Effector memory CD4-positive, alpha-beta T cell (primary cell): ENCODE data around the gene ZRANB1.
"Not testable (repeated sequence)": the region's sequence is repeated elsewhere in the genome, so short reads cannot be mapped to it uniquely, and the experiment has no call there.

ENCODE experiments used
- DNase-seq, 3 donors: peaks; one replicate each; pipeline ENCODE4 v3.0.0-alpha.2; 2020
- H3K27ac ChIP-seq: 2 replicates; pipeline ENCODE4 v1.7.0; 2013; ENCODE audit warnings: mild to moderate bottlenecking, low read length, moderate library complexity; ENCODE audit not compliant: insufficient read depth, poor library complexity, severe bottlenecking
- H3K27me3 ChIP-seq: replicated peaks from 2 replicates; pipeline ENCODE4 v1.7.0; 2013; ENCODE audit warnings: mild to moderate bottlenecking, low read length; ENCODE audit not compliant: insufficient read depth, control insufficient read depth, poor library complexity, severe bottlenecking
- H3K36me3 ChIP-seq: 2 replicates; pipeline ENCODE4 v1.7.0; 2013; ENCODE audit warnings: mild to moderate bottlenecking, low read length, moderate library complexity; ENCODE audit not compliant: control insufficient read depth, insufficient read depth
- H3K4me1 ChIP-seq: 2 replicates; pipeline ENCODE4 v1.7.0; 2013; ENCODE audit warnings: low read length, mild to moderate bottlenecking; ENCODE audit not compliant: control insufficient read depth, insufficient read depth, poor library complexity, severe bottlenecking
- H3K4me3 ChIP-seq: 2 replicates; pipeline ENCODE4 v1.7.0; 2013; ENCODE audit warnings: low read length, low read depth, mild to moderate bottlenecking; ENCODE audit not compliant: insufficient read depth, poor library complexity, severe bottlenecking
- H3K9me3 ChIP-seq: 2 replicates; pipeline ENCODE4 v1.7.0; 2013; ENCODE audit warnings: mild to moderate bottlenecking, low read length, moderate library complexity; ENCODE audit not compliant: control insufficient read depth

Gene ZRANB1

DNA sequence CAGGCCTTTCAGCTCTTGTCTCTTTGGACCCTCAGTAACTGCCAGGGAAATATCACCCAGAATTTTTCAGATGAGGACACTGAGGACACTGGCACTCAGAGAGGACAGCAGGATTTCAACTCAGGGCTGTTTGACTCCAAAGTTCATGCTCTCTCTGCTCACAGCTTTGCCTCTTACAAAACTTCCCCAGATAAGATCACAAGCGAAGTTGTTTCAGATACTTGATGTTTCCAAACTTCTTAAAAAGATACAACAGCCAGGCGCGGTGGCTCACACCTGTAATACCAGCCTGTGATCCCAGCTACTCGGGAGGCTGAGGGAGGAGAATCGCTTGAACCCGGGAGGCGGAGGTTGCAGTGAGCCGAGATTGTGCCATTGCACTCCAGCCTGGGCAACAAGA is 32.4 kb upstream of the ZRANB1 start:
- no peak overlapping the region for H3K27ac ChIP-seq
- no peaks in the 10 kb centered on the region for H3K36me3 ChIP-seq
- H3K27me3 ChIP-seq: no peaks in the 10 kb centered on the region
- no peak for DNase-seq
- H3K4me3 ChIP-seq: no peak overlapping the region
- H3K9me3 ChIP-seq: no peaks in the 10 kb centered on the region
- no peaks in the 10 kb centered on the region for H3K4me1 ChIP-seq

GRCh38 chr10:124911124-124912067 is 30.5 kb upstream of the ZRANB1 start:
- peaks cover 7% of the 10 kb centered on the region for H3K4me1 ChIP-seq
- no peak overlapping the region for H3K4me3 ChIP-seq
- H3K27me3 ChIP-seq: no peaks in the 10 kb centered on the region
- DNase-seq: no peak
- H3K9me3 ChIP-seq: no peaks in the 10 kb centered on the region
- no peaks in the 10 kb centered on the region for H3K36me3 ChIP-seq
- no peak overlapping the region for H3K27ac ChIP-seq

DNA sequence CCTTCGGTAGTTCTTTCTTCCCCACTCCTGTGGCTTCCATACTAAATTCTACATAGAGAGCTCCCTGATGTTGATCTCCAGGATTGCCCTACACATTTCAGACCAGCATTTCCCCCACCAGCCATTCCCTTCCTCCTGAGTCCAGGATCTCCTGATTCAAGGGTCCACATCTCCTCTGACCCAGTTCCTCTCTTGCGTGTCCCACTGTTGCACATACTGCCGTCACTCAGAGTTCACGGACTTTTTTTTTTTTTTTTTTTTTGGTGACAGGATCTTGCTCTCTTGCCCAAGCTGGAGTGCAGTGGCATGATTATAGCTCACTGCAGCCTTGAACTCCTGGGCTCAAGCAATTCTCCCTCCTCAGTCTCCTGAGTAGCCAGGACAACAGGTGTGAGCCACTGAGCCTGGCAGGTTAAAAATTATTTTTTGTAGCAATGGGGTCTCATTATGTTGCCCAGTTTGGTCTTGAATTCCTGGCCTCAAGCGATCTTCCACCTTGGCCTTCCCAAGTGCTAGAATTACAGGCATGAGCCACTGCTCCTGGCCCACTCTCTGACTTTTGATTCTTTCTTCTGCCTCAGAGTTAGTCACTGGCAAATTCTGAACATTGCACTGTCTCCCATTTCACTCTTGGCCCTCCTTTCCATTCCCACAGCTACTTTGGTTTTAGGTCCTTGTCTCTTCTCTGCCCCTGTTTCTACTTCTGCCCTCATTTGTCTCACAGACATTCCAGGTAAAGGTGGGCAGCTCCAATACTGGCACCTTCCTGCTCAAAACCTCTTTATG is 29.6 kb upstream of the ZRANB1 start:
- Histone ChIP-seq H3K4me1 (peaks cover 7% of the 10 kb centered on the region), H3K36me3 (no peaks in the 10 kb centered on the region), H3K27ac (no peak overlapping the region), H3K27me3 (no peaks in the 10 kb centered on the region), H3K4me3 (no peak overlapping the region), H3K9me3 (no peaks in the 10 kb centered on the region)
- DNase-seq: no peak

GRCh38 chr10:124913167-124913566 is 28.8 kb upstream of the ZRANB1 start:
- H3K9me3 ChIP-seq: no peaks in the 10 kb centered on the region
- DNase-seq: no peak
- H3K4me1 ChIP-seq: peaks cover 7% of the 10 kb centered on the region
- no peak overlapping the region for H3K27ac ChIP-seq
- H3K36me3 ChIP-seq: no peaks in the 10 kb centered on the region
- H3K27me3 ChIP-seq: no peaks in the 10 kb centered on the region
- H3K4me3 ChIP-seq: no peak overlapping the region

DNA sequence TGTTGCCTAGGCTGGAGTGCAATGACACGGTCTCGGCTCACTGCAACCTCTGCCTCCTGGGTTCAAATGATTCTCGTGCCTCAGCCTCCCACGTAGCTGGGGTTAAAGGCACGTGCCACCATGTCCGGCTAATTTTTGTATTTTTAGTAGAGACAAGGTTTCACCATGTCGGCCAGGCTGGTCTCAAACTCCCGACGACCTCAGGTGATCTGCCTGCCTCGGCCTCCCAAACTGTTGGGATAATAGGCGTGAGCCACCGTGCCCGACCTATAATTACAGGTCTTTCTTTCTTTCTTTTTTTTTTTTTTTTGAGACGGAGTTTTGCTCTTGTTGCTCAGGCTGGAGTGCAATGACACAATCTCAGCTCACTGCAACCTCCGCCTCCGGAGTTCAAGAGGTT is 27.5 kb upstream of the ZRANB1 start:
- not testable (repeated sequence) for H3K27ac ChIP-seq, DNase-seq

DNA sequence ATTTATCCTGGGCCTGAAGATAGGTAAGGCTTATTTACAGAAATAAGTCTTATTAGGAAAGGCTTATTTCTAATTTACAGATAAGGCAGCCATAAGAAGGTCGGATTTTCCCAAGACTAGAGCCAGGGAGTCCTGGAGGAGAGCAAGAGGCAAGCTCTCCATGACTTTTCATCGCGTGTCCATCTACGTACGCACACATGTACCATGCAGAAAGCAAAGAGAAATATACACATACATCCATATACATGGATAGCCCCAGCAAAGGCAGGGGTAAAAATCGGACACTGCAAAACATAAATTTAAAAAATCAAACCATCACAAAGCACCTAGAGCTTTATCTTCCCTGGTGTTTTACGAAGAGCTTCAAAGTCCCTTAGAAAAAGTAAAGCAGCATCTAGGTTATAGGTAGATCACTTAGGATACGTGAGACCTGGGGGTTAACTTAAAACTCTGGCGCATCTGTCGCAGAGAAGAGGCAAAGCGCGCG is 25.8 kb upstream of the ZRANB1 start:
- no peak for DNase-seq
- H3K4me1 ChIP-seq: peaks cover 7% of the 10 kb centered on the region
- peak overlapping the region; percentile 94 for H3K27ac ChIP-seq
- no peaks in the 10 kb centered on the region for H3K27me3 ChIP-seq
- no peaks in the 10 kb centered on the region for H3K9me3 ChIP-seq
- H3K4me3 ChIP-seq: peak overlapping the region; percentile 81
- H3K36me3 ChIP-seq: no peaks in the 10 kb centered on the region

More for the DNA sequence above, 27.5 kb upstream of the ZRANB1 start:
- H3K4me1 ChIP-seq, H3K36me3 ChIP-seq, H3K4me3 ChIP-seq, H3K9me3 ChIP-seq, H3K27me3 ChIP-seq: not testable (repeated sequence)

DNA sequence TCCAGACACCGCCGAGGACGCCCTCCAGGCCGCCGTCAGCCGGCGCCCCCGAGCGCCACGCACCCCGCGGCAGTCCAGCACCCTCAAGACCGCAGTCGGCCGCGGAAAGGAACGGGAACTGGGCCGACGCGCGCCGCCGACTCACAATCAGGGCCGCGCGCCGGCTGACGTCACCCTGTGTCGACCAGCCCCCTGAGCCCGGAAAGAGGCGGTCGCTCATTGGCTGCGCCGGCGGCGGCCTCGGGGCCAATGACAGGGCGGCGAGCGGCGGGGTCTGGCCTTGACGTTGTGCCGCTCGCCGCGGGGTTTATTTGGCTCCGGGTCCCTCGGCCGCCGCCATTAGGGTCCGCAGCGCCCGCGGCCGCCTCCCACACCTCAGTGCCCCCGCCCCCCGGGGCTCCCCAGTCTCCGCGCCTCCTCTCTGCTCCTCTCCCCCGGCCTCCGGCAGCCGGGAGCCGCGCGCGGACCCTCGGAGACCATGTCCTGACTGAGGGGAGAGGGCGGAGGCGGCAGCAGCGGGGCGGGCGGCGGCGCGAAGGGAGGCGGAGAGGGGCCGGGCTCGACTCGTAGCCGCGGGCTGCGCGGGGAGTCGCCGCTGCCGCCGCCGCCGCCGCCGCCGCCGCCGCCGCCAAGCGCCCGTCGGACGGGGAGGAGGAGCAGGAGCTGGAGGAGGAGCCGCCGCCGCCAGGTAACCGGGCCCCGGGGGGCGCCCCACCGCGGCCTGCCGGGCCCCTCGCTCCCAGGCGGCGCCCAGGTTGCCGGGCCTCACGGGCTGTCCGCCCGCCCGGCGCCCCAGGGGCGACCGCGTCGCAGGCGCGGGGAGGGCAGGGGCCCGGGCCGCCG is 25.1 kb upstream of the ZRANB1 start:
- DNase-seq: peak; percentile 93 to 96 (median 94)
- Histone ChIP-seq H3K36me3 (no peaks in the 10 kb centered on the region), H3K4me1 (peaks cover 7% of the 10 kb centered on the region), H3K27me3 (no peaks in the 10 kb centered on the region), H3K4me3 (peak overlapping the region; percentile 81), H3K9me3 (no peaks in the 10 kb centered on the region), H3K27ac (peak overlapping the region; percentile 94)

DNA sequence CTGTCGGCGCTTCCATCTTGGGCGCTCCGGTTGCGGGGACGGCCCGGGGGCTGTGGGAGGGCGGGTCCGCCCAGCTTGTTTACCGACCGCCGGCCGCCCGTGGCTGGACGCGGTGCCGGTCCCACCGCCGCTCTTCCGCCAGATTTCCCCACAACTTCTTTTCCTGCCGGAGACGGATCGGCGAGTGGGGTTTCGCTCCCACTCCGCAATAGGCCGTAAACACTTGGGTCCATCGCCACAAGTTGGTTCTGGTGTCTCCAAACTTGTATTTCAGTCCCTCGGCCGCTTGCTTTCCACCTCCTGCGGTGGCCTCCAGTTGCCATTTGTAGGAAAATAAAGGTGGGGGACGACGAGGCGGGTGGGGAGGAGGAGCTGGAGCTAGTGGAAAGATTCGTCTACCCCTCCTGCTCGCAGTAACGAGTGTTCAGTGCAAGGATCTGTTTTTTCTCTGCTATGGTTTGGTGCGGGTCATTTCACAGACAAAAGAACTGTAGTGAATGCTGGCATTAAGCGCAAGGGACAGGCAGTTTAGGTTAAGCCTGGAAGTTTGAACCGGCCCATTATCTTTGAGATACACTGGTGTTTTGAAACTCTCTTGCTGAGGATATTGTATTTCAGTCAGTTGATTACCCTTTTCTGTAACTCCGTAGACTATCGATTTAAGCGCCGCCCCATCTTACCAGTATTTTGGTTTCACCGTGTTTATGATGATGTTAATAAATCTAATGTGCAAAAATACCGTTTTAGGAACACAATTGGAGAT is 24.3 kb upstream of the ZRANB1 start:
- Histone ChIP-seq H3K4me3 (peak overlapping the region; percentile 79), H3K9me3 (no peaks in the 10 kb centered on the region), H3K4me1 (peaks cover 7% of the 10 kb centered on the region), H3K27ac (peak overlapping the region; percentile 94), H3K27me3 (no peaks in the 10 kb centered on the region), H3K36me3 (no peaks in the 10 kb centered on the region)
- DNase-seq: peak in 2 of 3 donors; percentile 10 to 23

GRCh38 chr10:124918191-124918830 is 23.6 kb upstream of the ZRANB1 start:
- Histone ChIP-seq H3K27ac (peak overlapping the region; percentile 94), H3K27me3 (no peaks in the 10 kb centered on the region), H3K36me3 (no peaks in the 10 kb centered on the region), H3K4me1 (peaks cover 7% of the 10 kb centered on the region), H3K4me3 (peak overlapping the region; percentile 79), H3K9me3 (no peaks in the 10 kb centered on the region)
- DNase-seq: no peak
